GM21717 (cell line): ENCODE data around the gene PCDH9.

Experiments used
- ATAC-seq: cut with Tn5 transposase; IDR thresholded peaks from one replicate; pipeline ENCODE4 v1.9.1; 2021; ENCODE audit warnings: mild to moderate bottlenecking, moderate library complexity; ENCODE audit not compliant: unreplicated experiment

The PCDH9 gene

GRCh38 chr13:66506051-66506777 lies 723.9 kb downstream of the PCDH9 start:
- ATAC-seq, result no peak

GRCh38 chr13:66503890-66504289 lies 726.2 kb downstream of the PCDH9 start:
- no peak for ATAC-seq

- ATAC-seq, result no peak
Measured at GRCh38 chr13:66501181-66501580, 729.0 kb downstream of the PCDH9 start.

GRCh38 chr13:66492479-66492878 lies 737.7 kb downstream of the PCDH9 start:
- no peak for ATAC-seq

GRCh38 chr13:66491251-66491650 lies 738.9 kb downstream of the PCDH9 start:
- no peak for ATAC-seq

GRCh38 chr13:66489586-66489985 lies 740.5 kb downstream of the PCDH9 start:
- ATAC-seq, result no peak

GRCh38 chr13:66489172-66489571 lies 741.0 kb downstream of the PCDH9 start:
- ATAC-seq, result no peak

GRCh38 chr13:66483712-66484111 lies 746.4 kb downstream of the PCDH9 start:
- ATAC-seq, result no peak

GRCh38 chr13:66482836-66483235 lies 747.3 kb downstream of the PCDH9 start:
- ATAC-seq, result no peak

GRCh38 chr13:66477816-66478215 lies 752.3 kb downstream of the PCDH9 start:
- ATAC-seq, result no peak

GRCh38 chr13:66475061-66475460 lies 755.1 kb downstream of the PCDH9 start:
- ATAC-seq, result no peak

GRCh38 chr13:66469745-66470144 lies 760.4 kb downstream of the PCDH9 start:
- ATAC-seq, result no peak

GRCh38 chr13:66468656-66469055 lies 761.5 kb downstream of the PCDH9 start:
- no peak for ATAC-seq

GRCh38 chr13:66462187-66462586 lies 767.9 kb downstream of the PCDH9 start:
- ATAC-seq, result no peak

- ATAC-seq, result no peak
Measured at GRCh38 chr13:66461021-66461420, 769.1 kb downstream of the PCDH9 start.

- ATAC-seq, result no peak
Measured at GRCh38 chr13:66459634-66460033, 770.5 kb downstream of the PCDH9 start.

- ATAC-seq, result no peak
Measured at GRCh38 chr13:66459143-66459542, 771.0 kb downstream of the PCDH9 start.

- no peak for ATAC-seq
Measured at GRCh38 chr13:66446413-66446812, 783.7 kb downstream of the PCDH9 start.

GRCh38 chr13:66443926-66444325 lies 786.2 kb downstream of the PCDH9 start:
- no peak for ATAC-seq

- ATAC-seq, result no peak
Measured at GRCh38 chr13:66440938-66441337, 789.2 kb downstream of the PCDH9 start.

GRCh38 chr13:66430728-66431127 lies 799.4 kb downstream of the PCDH9 start:
- no peak for ATAC-seq

GRCh38 chr13:66430269-66430668 lies 799.9 kb downstream of the PCDH9 start:
- ATAC-seq, result no peak

GRCh38 chr13:66429156-66429555 lies 801.0 kb downstream of the PCDH9 start:
- ATAC-seq, result no peak
